Esophagus muscularis mucosa (tissue), 3 donors: ENCODE data around the gene MYO10.

Experiments used
- EP300 ChIP-seq: sonication (generic); formaldehyde crosslinking; IDR thresholded peaks from one replicate; pipeline ENCODE4 v1.6.1; 2017; ENCODE audit warnings: antibody characterized with exemption
- TF ChIP-seq, protein P1 (sequence below), 3 experiments: fragments of 200-600 bp in 2 of 3; fragments of 450-650 bp in 1 of 3; sonication (generic) in 2 of 3; IDR thresholded peaks; one replicate each; pipeline ENCODE4 v1.5.1; 2017 to 2019; ENCODE audit warnings: antibody characterized with exemption in 3 of 3, mild to moderate bottlenecking in 2 of 3, moderate library complexity in 1 of 3

DNA sequence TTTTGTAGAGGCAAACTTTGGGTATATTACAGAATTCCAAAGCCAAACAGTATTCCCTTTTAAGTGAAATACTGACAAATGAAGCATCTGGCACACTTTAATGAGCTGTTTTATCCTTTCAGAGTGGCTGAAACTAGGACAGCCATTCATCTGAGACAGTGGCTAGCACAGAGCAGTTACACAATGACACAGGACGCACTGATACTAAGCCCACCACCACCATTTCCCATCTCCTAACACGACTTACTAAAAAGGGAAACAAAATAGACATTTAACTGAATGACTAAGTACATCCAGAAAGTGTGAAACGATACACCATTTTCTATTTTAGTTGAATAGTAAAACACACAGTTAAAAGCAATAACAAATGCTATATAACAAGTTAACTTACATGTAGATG lies 198.9 kb downstream of the MYO10 start:
- TF ChIP-seq, protein P1, sequence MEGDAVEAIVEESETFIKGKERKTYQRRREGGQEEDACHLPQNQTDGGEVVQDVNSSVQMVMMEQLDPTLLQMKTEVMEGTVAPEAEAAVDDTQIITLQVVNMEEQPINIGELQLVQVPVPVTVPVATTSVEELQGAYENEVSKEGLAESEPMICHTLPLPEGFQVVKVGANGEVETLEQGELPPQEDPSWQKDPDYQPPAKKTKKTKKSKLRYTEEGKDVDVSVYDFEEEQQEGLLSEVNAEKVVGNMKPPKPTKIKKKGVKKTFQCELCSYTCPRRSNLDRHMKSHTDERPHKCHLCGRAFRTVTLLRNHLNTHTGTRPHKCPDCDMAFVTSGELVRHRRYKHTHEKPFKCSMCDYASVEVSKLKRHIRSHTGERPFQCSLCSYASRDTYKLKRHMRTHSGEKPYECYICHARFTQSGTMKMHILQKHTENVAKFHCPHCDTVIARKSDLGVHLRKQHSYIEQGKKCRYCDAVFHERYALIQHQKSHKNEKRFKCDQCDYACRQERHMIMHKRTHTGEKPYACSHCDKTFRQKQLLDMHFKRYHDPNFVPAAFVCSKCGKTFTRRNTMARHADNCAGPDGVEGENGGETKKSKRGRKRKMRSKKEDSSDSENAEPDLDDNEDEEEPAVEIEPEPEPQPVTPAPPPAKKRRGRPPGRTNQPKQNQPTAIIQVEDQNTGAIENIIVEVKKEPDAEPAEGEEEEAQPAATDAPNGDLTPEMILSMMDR (IDR thresholded peaks at IDR 0.05) = no peak
- TF ChIP-seq EP300 = no peak
